HepG2 (cell line): ENCODE measurements around the gene LYSMD1. TPM values are rescaled to one million over a fixed set of nuclear protein-coding genes. Genes with fewer than 3 reads are reported as not detected.

Source experiments
- BATF2 ChIP-seq: sonication (generic); formaldehyde crosslinking; IDR thresholded peaks from 2 replicates; pipeline ENCODE4 v1.8.0; 2022; ENCODE audit warnings: mild to moderate bottlenecking, missing genetic modification reagents, moderate library complexity
- ETV5 ChIP-seq: IDR thresholded peaks from 2 replicates; pipeline ENCODE4 v1.6.1; 2018; ENCODE audit warnings: missing biosample characterization, missing genetic modification reagents, inconsistent platforms, borderline replicate concordance
- LCORL ChIP-seq, 2 experiments: fragments of 450-650 bp in 1 of 2; sonication (generic) in 1 of 2; formaldehyde crosslinking in 1 of 2; IDR thresholded peaks; 2 replicates each; pipeline versions ENCODE4 v1.5.0 to v1.6.1; 2017 to 2020; ENCODE audit warnings: antibody characterized with exemption in 1 of 2, missing genetic modification reagents in 1 of 2
- NFIB ChIP-seq: sonication (generic); formaldehyde crosslinking; IDR thresholded peaks from 2 replicates; pipeline ENCODE4 v1.9.0; 2021; ENCODE audit warnings: missing genetic modification reagents, mild to moderate bottlenecking, borderline replicate concordance
- PRDM10 ChIP-seq: sonication (generic); formaldehyde crosslinking; IDR thresholded peaks from 2 replicates; pipeline ENCODE4 v1.4.0; 2020; ENCODE audit warnings: low read depth, missing genetic modification reagents
- PTBP1 ChIP-seq: fragments of 200-400 bp; formaldehyde crosslinking; IDR thresholded peaks from 2 replicates; pipeline ENCODE4 v1.6.1; 2018; ENCODE audit warnings: low read length, low read depth; ENCODE audit not compliant: poor library complexity, severe bottlenecking
- SKI ChIP-seq: fragments of 450-650 bp; IDR thresholded peaks from one replicate; pipeline ENCODE4 v1.6.1; 2018; ENCODE audit warnings: mild to moderate bottlenecking; ENCODE audit not compliant: partially characterized antibody
- SOX6 ChIP-seq, 2 experiments: fragments of 450-650 bp in 1 of 2; sonication (generic) in 1 of 2; formaldehyde crosslinking in 1 of 2; IDR thresholded peaks; 2 replicates each; pipeline versions ENCODE4 v1.4.0 to v1.6.1; 2017 to 2020; ENCODE audit warnings: antibody characterized with exemption in 1 of 2, mild to moderate bottlenecking in 1 of 2, missing genetic modification reagents in 1 of 2
- SP5 ChIP-seq: IDR thresholded peaks from 2 replicates; pipeline ENCODE4 v1.6.1; 2016; ENCODE audit warnings: low read depth, borderline replicate concordance
- STAT5B ChIP-seq: sonication (generic); formaldehyde crosslinking; IDR thresholded peaks from 2 replicates; pipeline ENCODE4 v1.4.0; 2020; ENCODE audit warnings: missing genetic modification reagents
- THAP9 ChIP-seq: sonication (generic); formaldehyde crosslinking; IDR thresholded peaks from 2 replicates; pipeline ENCODE4; 2020; ENCODE audit warnings: missing genetic modification reagents, mild to moderate bottlenecking, borderline replicate concordance
- THRA ChIP-seq: sonication (generic); formaldehyde crosslinking; IDR thresholded peaks from 2 replicates; pipeline ENCODE4 v1.4.0; 2020; ENCODE audit warnings: missing genetic modification reagents, borderline replicate concordance
- XRCC5 ChIP-seq: fragments of 200-400 bp; formaldehyde crosslinking; optimal IDR thresholded peaks from 2 replicates; pipeline ENCODE3; 2017; ENCODE audit warnings: mild to moderate bottlenecking, low read length
- ZBTB20 ChIP-seq: sonication (generic); formaldehyde crosslinking; IDR thresholded peaks from 2 replicates; pipeline ENCODE4 v1.8.1; 2023; ENCODE audit warnings: missing genetic modification reagents, low read depth, mild to moderate bottlenecking, borderline replicate concordance
- ZBTB21 ChIP-seq: sonication (generic); formaldehyde crosslinking; IDR thresholded peaks from 2 replicates; pipeline ENCODE4 v1.4.0; 2020; ENCODE audit warnings: missing genetic modification reagents
- ZNF230 ChIP-seq: sonication (generic); formaldehyde crosslinking; IDR thresholded peaks from 2 replicates; pipeline ENCODE4 v1.4.0; 2020; ENCODE audit warnings: mild to moderate bottlenecking, missing genetic modification reagents
- ZNF547 ChIP-seq: sonication (generic); formaldehyde crosslinking; IDR thresholded peaks from 2 replicates; pipeline ENCODE4 v1.5.1; 2020; ENCODE audit warnings: mild to moderate bottlenecking, missing genetic modification reagents
- ZNF549 ChIP-seq: sonication (generic); formaldehyde crosslinking; IDR thresholded peaks from 2 replicates; pipeline ENCODE4 v1.5.0; 2020; ENCODE audit warnings: missing genetic modification reagents
- ZNF629 ChIP-seq: sonication (generic); formaldehyde crosslinking; conservative IDR thresholded peaks from 2 replicates; pipeline ENCODE4 v1.5.0; 2020; ENCODE audit warnings: missing genetic modification reagents
- ZSCAN9 ChIP-seq: IDR thresholded peaks from 2 replicates; pipeline ENCODE4 v1.6.1; 2016; ENCODE audit warnings: borderline replicate concordance
- polyA plus RNA-seq, 8 experiments: library from polyadenylated mRNA; depleted of rRNA in 3 of 8; stranded (reverse) in 7 of 8; unstranded in 1 of 8; fragments of >200 nt; fragmentation: Illumina TruSeq in 4 of 8; extraction: Trizol in 4 of 8; gene quantifications; 2 replicates each; pipeline versions ENCODE4 v1.2.1 to v1.2.3, GENCODE V29; 2011 to 2016; ENCODE audit warnings: low read depth in 4 of 8, missing spikeins in 1 of 8, mixed read lengths in 1 of 8; ENCODE audit not compliant: insufficient read depth in 1 of 8
- total RNA-seq, 5 experiments: library from RNA; depleted of rRNA; stranded (reverse); fragments of >200 nt; fragmentation: Illumina TruSeq; extraction: Trizol; gene quantifications; 2 replicates each; pipeline ENCODE4 v1.2.3, GENCODE V29; 2016; ENCODE audit warnings: low read depth in 1 of 5

Gene LYSMD1
- total and polyA plus RNA-seq, 2 of the 13 experiments (the other 11 are each of a cell fraction or from before 2014, with no cell fraction given): 3.8 to 4.8 TPM

- TF ChIP-seq PRDM10 (CRISPR knock-in tag): no peak; the same call in 1 of the 2 replicates
- peak; percentile 64 for TF ChIP-seq ZBTB21 (CRISPR knock-in tag)
- TF ChIP-seq SKI: no peak
- peak; percentile 49; the same call in 1 of the 2 replicates for TF ChIP-seq ZNF230 (CRISPR knock-in tag)
- no peak for TF ChIP-seq SOX6 (IDR thresholded peaks at IDR 0.05)
- TF ChIP-seq SOX6 (CRISPR knock-in tag; IDR thresholded peaks at IDR 0.05): peak; percentile 68; the same call in 1 of the 2 replicates
- TF ChIP-seq NFIB (CRISPR knock-in tag): no peak
- TF ChIP-seq SP5 (CRISPR knock-in tag): no peak; the same call in 1 of the 2 replicates
- no peak; the same call in 1 of the 2 replicates for TF ChIP-seq STAT5B (CRISPR knock-in tag)
- no peak for TF ChIP-seq BATF2 (CRISPR knock-in tag)
- TF ChIP-seq ZBTB20 (CRISPR knock-in tag): no peak; the same call in 1 of the 2 replicates
- no peak for TF ChIP-seq PTBP1
- TF ChIP-seq THRA: peak; percentile 26; the same call in 1 of the 2 replicates
- peak; percentile 43 for TF ChIP-seq XRCC5
- TF ChIP-seq ZSCAN9 (CRISPR knock-in tag): peak; percentile 58; the same call in 1 of the 2 replicates
- TF ChIP-seq LCORL (IDR thresholded peaks at IDR 0.05): no peak
- peak; percentile 49; the same call in 1 of the 2 replicates for TF ChIP-seq LCORL (CRISPR knock-in tag; IDR thresholded peaks at IDR 0.05)
- peak; percentile 99 for TF ChIP-seq ETV5 (CRISPR knock-in tag)
- TF ChIP-seq ZNF549 (CRISPR knock-in tag): 0 out of 2 replicates have a peak, but pooled peaks have one; percentile 57
- peak; percentile 34; the same call in 1 of the 2 replicates for TF ChIP-seq ZNF629
- no peak for TF ChIP-seq ZNF547
- TF ChIP-seq THAP9 (CRISPR knock-in tag): peak; percentile 94
Observed at GRCh38 chr1:151165738-151166504, at the start of gene LYSMD1, which contains the start of gene SCNM1 (continued).
